Ishikawa (cell line): Measurements from ENCODE around the gene C1QA.

Source experiments
- CEBPB ChIP-seq: IDR thresholded peaks from 2 replicates; pipeline ENCODE4 v1.6.1; 2012
- EP300 ChIP-seq: IDR thresholded peaks from 2 replicates; pipeline ENCODE4 v1.6.1; 2012; ENCODE audit warnings: borderline replicate concordance
- RAD21 ChIP-seq: IDR thresholded peaks from 2 replicates; pipeline ENCODE4 v1.6.1; 2012; ENCODE audit warnings: low read depth
- TCF12 ChIP-seq: IDR thresholded peaks from 2 replicates; pipeline ENCODE4 v1.6.1; 2012; ENCODE audit warnings: low read depth
- YY1 ChIP-seq: IDR thresholded peaks from 2 replicates; pipeline ENCODE4 v1.6.1; 2012; ENCODE audit warnings: low read depth
- ZBTB7A ChIP-seq: IDR thresholded peaks from 2 replicates; pipeline ENCODE4 v1.6.1; 2012; ENCODE audit warnings: low read depth
- TF ChIP-seq, protein P1 (sequence below): IDR thresholded peaks from 2 replicates; pipeline ENCODE4 v1.6.1; 2012
- TF ChIP-seq, protein P2 (sequence below): IDR thresholded peaks from 2 replicates; pipeline ENCODE4 v1.6.1; 2012; ENCODE audit warnings: low read depth, mild to moderate bottlenecking

DNA sequence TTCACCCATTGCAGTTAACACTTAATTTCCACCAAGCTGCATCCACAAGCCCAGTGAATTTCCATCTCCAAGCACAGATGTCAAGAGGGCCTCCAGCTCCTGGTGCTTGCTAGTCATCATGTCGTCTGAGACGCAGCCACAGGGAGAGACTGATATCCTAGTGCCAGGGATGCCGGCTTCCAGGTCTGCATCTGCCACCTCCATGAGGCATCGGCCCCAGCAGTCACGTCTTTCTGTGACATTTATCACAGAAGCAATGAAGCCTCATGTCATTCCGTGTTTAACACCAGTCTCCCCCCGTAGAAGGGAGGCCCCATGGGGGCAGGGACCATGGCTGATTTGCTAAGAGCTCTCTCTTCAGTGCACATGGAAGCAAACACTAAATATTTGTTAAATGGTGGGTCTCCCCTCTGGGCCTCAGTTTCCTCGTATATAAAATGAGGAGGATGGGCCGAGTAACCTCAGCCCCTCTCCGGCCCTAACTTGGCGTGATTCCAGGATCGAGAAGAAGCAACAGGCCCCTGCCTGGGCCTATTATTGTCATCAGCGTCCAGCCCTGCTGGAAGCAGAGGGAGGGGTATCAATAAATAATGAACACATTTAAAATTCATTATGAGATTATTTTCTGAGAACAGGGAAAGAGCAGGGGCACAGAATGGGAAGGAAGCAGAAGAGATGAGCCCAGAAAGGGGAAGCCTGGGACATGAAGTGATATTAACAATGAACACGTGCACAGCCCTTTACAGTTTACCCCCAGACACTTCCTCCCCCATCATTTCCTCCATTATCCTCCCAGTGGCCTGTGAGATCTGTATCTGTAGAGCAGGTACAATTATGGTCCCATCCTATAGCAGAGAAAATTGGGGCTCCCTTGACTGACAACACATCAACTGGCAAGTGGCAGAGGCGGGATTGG is 15.8 kb downstream of the C1QA start:
- TF ChIP-seq, protein P1, sequence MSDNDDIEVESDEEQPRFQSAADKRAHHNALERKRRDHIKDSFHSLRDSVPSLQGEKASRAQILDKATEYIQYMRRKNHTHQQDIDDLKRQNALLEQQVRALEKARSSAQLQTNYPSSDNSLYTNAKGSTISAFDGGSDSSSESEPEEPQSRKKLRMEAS, result no peak
- no peak for TF ChIP-seq RAD21
- TF ChIP-seq EP300, result no peak
- TF ChIP-seq TCF12, result no peak
- TF ChIP-seq ZBTB7A, result no peak
- no peak for TF ChIP-seq CEBPB
- TF ChIP-seq, protein P2, sequence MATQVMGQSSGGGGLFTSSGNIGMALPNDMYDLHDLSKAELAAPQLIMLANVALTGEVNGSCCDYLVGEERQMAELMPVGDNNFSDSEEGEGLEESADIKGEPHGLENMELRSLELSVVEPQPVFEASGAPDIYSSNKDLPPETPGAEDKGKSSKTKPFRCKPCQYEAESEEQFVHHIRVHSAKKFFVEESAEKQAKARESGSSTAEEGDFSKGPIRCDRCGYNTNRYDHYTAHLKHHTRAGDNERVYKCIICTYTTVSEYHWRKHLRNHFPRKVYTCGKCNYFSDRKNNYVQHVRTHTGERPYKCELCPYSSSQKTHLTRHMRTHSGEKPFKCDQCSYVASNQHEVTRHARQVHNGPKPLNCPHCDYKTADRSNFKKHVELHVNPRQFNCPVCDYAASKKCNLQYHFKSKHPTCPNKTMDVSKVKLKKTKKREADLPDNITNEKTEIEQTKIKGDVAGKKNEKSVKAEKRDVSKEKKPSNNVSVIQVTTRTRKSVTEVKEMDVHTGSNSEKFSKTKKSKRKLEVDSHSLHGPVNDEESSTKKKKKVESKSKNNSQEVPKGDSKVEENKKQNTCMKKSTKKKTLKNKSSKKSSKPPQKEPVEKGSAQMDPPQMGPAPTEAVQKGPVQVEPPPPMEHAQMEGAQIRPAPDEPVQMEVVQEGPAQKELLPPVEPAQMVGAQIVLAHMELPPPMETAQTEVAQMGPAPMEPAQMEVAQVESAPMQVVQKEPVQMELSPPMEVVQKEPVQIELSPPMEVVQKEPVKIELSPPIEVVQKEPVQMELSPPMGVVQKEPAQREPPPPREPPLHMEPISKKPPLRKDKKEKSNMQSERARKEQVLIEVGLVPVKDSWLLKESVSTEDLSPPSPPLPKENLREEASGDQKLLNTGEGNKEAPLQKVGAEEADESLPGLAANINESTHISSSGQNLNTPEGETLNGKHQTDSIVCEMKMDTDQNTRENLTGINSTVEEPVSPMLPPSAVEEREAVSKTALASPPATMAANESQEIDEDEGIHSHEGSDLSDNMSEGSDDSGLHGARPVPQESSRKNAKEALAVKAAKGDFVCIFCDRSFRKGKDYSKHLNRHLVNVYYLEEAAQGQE, result no peak
- TF ChIP-seq YY1, result no peak
